ENCODE measurements around the gene ALOXE3.

The ALOXE3 gene

GRCh38 chr17:8162233-8162996 is 44.1 kb upstream of the ALOXE3 start, which contains the start of gene VAMP2:
VAMP2 (minus strand) TSS chr17:8162948; CDS start chr17:8162879, 69 bp downstream.
- in situ Hi-C loops (cut with MboI; ENCODE audit: low pct_unique_long_range_greater_than_20kb, low sequenced_read_pairs, unreplicated experiment) = no loop called here
- DNase-seq (ENCODE audit: low spot score) = peak; percentile 90
- no peak for TF ChIP-seq CTCF (IDR thresholded peaks at IDR 0.05; ENCODE audit: extremely low read depth, insufficient read depth, missing control alignments)

- no peak for DNase-seq (ENCODE audit: low spot score)
- in situ Hi-C loops (cut with MboI; ENCODE audit: low pct_unique_long_range_greater_than_20kb, low sequenced_read_pairs, unreplicated experiment) = no loop called here
- TF ChIP-seq CTCF (IDR thresholded peaks at IDR 0.05; ENCODE audit: extremely low read depth, insufficient read depth, missing control alignments) = no peak
These were observed 43.2 kb upstream of the ALOXE3 start for GRCh38 chr17:8161289-8162232.

DNA sequence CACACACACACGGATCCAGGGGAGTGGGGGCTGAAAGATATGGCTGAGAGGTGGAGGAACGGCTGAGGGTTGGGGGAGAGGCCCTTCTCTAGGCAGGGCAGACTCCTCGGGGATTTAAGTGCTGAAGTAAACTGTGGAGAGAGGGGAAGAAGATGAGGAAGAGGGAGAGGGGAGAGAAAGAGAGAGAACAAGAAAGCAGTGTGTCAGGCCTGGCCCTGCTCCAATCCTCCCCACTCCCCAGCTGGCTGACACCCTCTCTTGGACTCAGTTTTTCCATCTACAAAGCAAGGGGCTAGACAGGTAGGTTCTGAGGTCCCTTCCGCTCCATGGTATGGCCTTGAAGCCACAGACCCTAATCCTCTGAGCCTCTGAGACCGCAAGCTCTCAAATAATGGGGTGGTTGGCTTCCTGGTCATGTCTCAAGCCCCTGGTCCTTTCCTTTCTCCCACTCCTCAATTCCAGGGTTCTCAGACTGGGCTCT is 42.5 kb upstream of the ALOXE3 start:
- TF ChIP-seq CTCF (IDR thresholded peaks at IDR 0.05; ENCODE audit: extremely low read depth, insufficient read depth, missing control alignments) = no peak
- no peak for DNase-seq (ENCODE audit: low spot score)
- in situ Hi-C loops (cut with MboI; ENCODE audit: low pct_unique_long_range_greater_than_20kb, low sequenced_read_pairs, unreplicated experiment) = no loop called here

DNA sequence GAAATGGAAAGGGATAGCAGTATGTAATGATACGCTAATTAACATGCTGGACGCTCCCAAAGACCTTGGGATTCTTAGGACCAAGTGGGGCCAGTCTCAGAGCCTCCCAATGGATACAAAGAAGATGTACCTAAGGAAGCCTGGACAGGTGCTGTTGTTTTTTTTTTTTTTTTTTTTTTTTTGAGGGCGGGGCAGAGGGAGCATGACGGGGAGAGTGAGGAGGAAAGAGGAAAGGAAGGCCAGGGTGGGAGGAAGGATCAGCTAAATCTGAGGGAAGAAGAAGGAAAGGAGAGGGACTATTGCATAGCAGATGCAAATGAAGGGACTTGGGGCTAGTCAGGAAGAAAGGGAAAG is 41.9 kb upstream of the ALOXE3 start:
- no peak for DNase-seq (ENCODE audit: low spot score)
- TF ChIP-seq CTCF (IDR thresholded peaks at IDR 0.05; ENCODE audit: extremely low read depth, insufficient read depth, missing control alignments) = no peak
- in situ Hi-C loops (cut with MboI; ENCODE audit: low pct_unique_long_range_greater_than_20kb, low sequenced_read_pairs, unreplicated experiment) = no loop called here

GRCh38 chr17:8159459-8160223 is 41.3 kb upstream of the ALOXE3 start:
- in situ Hi-C loops (cut with MboI; ENCODE audit: low pct_unique_long_range_greater_than_20kb, low sequenced_read_pairs, unreplicated experiment) = no loop called here
- no peak for DNase-seq (ENCODE audit: low spot score)
- TF ChIP-seq CTCF (IDR thresholded peaks at IDR 0.05; ENCODE audit: extremely low read depth, insufficient read depth, missing control alignments) = no peak

DNA sequence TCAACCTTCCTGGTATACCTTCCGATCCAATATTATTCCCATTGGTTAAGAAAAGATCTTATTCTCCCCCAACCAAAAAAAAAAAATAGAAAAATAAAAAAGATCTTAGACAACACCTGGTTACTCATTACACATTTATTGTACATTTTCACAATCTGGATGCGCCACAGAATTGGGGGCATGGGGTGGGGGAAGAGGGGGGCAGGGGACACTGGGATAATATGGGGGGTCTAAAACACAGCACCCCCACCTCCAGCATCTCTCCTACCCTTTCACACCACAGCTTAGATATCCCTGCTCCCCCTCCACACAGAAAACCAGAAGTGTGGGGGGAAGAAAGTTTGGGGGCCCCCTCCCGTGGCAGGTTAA is 40.7 kb upstream of the ALOXE3 start:
- in situ Hi-C loops (cut with MboI; ENCODE audit: low pct_unique_long_range_greater_than_20kb, low sequenced_read_pairs, unreplicated experiment) = no loop called here

More for the DNA sequence above, 40.7 kb upstream of the ALOXE3 start:
- TF ChIP-seq CTCF (IDR thresholded peaks at IDR 0.05; ENCODE audit: extremely low read depth, insufficient read depth, missing control alignments) = no peak
- DNase-seq (ENCODE audit: low spot score) = no peak

All from GM13977 (cell line).